Esophagus muscularis mucosa (tissue), 4 donors: ENCODE results near the gene GNMT. TPM values are rescaled to one million over a fixed set of nuclear protein-coding genes. Genes with fewer than 3 reads are reported as not detected.

Source experiments
- DNase-seq: peaks from one replicate; pipeline ENCODE4 v3.0.0-alpha.2; 2017; ENCODE audit errors: extremely low spot score
- H3K27ac ChIP-seq, 4 donors: fragments of 200-600 bp; sonication (generic); replicated peaks in 1 of 4; 1 replicate in 3 of 4; 2 replicates in 1 of 4; pipeline ENCODE4 v1.5.1; 2016 to 2019; ENCODE audit warnings: mild to moderate bottlenecking in 1 of 4
- H3K27me3 ChIP-seq, 4 donors: fragments of 200-600 bp; sonication (generic); one replicate each; pipeline versions ENCODE4 v1.5.1 to v1.6.0; 2016 to 2019
- H3K36me3 ChIP-seq, 4 donors: fragments of 200-600 bp; sonication (generic); one replicate each; pipeline ENCODE4 v1.5.1; 2016 to 2019
- H3K4me1 ChIP-seq, 4 donors: fragments of 200-600 bp; sonication (generic); one replicate each; pipeline ENCODE4 v1.5.1; 2016 to 2019
- H3K4me3 ChIP-seq, 4 donors: fragments of 200-600 bp; sonication (generic); 1 replicate in 2 of 4; 2 replicates in 2 of 4; pipeline ENCODE4 v1.5.1; 2016 to 2019; ENCODE audit warnings: mild to moderate bottlenecking in 4 of 4, moderate library complexity in 1 of 4
- H3K9me3 ChIP-seq, 4 donors: fragments of 200-600 bp; sonication (generic); 1 replicate in 3 of 4; 2 replicates in 1 of 4; pipeline ENCODE4 v1.5.1; 2016 to 2019
- CTCF ChIP-seq, 3 experiments: fragments of 200-600 bp in 2 of 3; fragments of 450-650 bp in 1 of 3; sonication (generic) in 2 of 3; IDR thresholded peaks; one replicate each; pipeline ENCODE4 v1.5.1; 2017 to 2019; ENCODE audit warnings: antibody characterized with exemption in 3 of 3, mild to moderate bottlenecking in 2 of 3, moderate library complexity in 1 of 3
- EP300 ChIP-seq: sonication (generic); formaldehyde crosslinking; IDR thresholded peaks from one replicate; pipeline ENCODE4 v1.6.1; 2017; ENCODE audit warnings: antibody characterized with exemption
- POLR2A ChIP-seq: fragments of 450-650 bp; IDR thresholded peaks from one replicate; pipeline ENCODE4 v1.6.1; 2017; ENCODE audit warnings: antibody characterized with exemption, moderate library complexity, mild to moderate bottlenecking, low read depth
- POLR2AphosphoS5 ChIP-seq, 2 donors: sonication (generic); formaldehyde crosslinking; IDR thresholded peaks; one replicate each; pipeline ENCODE4 v1.6.1; 2017; ENCODE audit warnings: antibody characterized with exemption in 2 of 2
- WGBS: methylation state at CpG from one replicate; pipeline ENCODE4 v1.1.5; 2018; 5-methylcytosine and 5-hydroxymethylcytosine counted together
- intact Hi-C: fragments of 100-400 bp; cut with DNase I; formaldehyde crosslinking; loops from one replicate; pipeline ENCODE4 v1.15.1; 2023
- total RNA-seq, 4 donors: library from RNA; depleted of rRNA; stranded (reverse); fragments of >200 nt; gene quantifications; one replicate each; pipeline versions ENCODE4 v1.1.0 to v1.2.1, GENCODE V29; 2016

The GNMT gene
- total RNA-seq, 4 donors from 2014 or later = 2.3 to 4.5 (median 3.6) TPM; not detected in 1

- Histone ChIP-seq H3K27me3 (no peaks in the 10 kb centered on the region), H3K4me3 (no peak overlapping the region), H3K9me3 (no peaks in the 10 kb centered on the region), H3K4me1 (peaks cover 0 to 8% (median 1%) of the 10 kb centered on the region in 4 donors), H3K27ac (no peak overlapping the region), H3K36me3 (peaks cover 27 to 80% (median 71%) of the 10 kb centered on the region in 4 donors)
- DNase-seq = no peak
- no peak for TF ChIP-seq EP300
- no peak for TF ChIP-seq POLR2AphosphoS5 (IDR thresholded peaks at IDR 0.05)
- TF ChIP-seq CTCF (IDR thresholded peaks at IDR 0.05) = no peak
- TF ChIP-seq POLR2A = no peak
- intact Hi-C loops = no loop called here
- 87% methylated on average over 7 of the region's 7 CpGs for WGBS
Observed at GRCh38 chr6:42966571-42966970, 6.0 kb downstream of the GNMT start.

- TF ChIP-seq EP300 = no peak
- TF ChIP-seq POLR2A = no peak
- TF ChIP-seq POLR2AphosphoS5 (IDR thresholded peaks at IDR 0.05) = no peak
- TF ChIP-seq CTCF (IDR thresholded peaks at IDR 0.05) = no peak
- no peak overlapping the region for H3K27ac ChIP-seq
- DNase-seq = no peak
- peaks cover 27 to 76% (median 68%) of the 10 kb centered on the region in 4 donors for H3K36me3 ChIP-seq
- no peak overlapping the region for H3K4me3 ChIP-seq
- WGBS = 100% methylated on average over 5 of the region's 11 CpGs
- no peaks in the 10 kb centered on the region for H3K9me3 ChIP-seq
- H3K4me1 ChIP-seq = peaks cover 0 to 9% (median 1%) of the 10 kb centered on the region in 4 donors
- no peaks in the 10 kb centered on the region for H3K27me3 ChIP-seq
- intact Hi-C loops = no loop called here
Observed at GRCh38 chr6:42967228-42967627, 6.7 kb downstream of the GNMT start.

- H3K27ac ChIP-seq = no peak overlapping the region
- no peak for DNase-seq
- intact Hi-C loops = no loop called here
- TF ChIP-seq EP300 (no peak), CTCF (IDR thresholded peaks at IDR 0.05) (no peak)
- H3K4me3 ChIP-seq = no peak overlapping the region
- no peaks in the 10 kb centered on the region for H3K27me3 ChIP-seq
- H3K4me1 ChIP-seq = peaks cover 0 to 9% (median 1%) of the 10 kb centered on the region in 4 donors
- H3K9me3 ChIP-seq = no peaks in the 10 kb centered on the region
- WGBS = 93% methylated on average over 11 of the region's 12 CpGs
- H3K36me3 ChIP-seq = peaks cover 27 to 66% (median 59%) of the 10 kb centered on the region in 4 donors
Observed at GRCh38 chr6:42968126-42968701, 7.7 kb downstream of the GNMT start.

- no peaks in the 10 kb centered on the region for H3K9me3 ChIP-seq
- peaks cover 0 to 9% (median 1%) of the 10 kb centered on the region in 4 donors for H3K4me1 ChIP-seq
- intact Hi-C loops = no loop called here
- DNase-seq = no peak
- H3K27ac ChIP-seq = no peak overlapping the region
- WGBS = 91% methylated on average over 4 of the region's 4 CpGs
- no peaks in the 10 kb centered on the region for H3K27me3 ChIP-seq
- H3K4me3 ChIP-seq = no peak overlapping the region
- no peak for TF ChIP-seq CTCF (IDR thresholded peaks at IDR 0.05)
- no peak for TF ChIP-seq POLR2AphosphoS5 (IDR thresholded peaks at IDR 0.05)
- TF ChIP-seq POLR2A = no peak
- TF ChIP-seq EP300 = no peak
- peaks cover 27 to 64% (median 53%) of the 10 kb centered on the region in 4 donors for H3K36me3 ChIP-seq
Observed at GRCh38 chr6:42968783-42969182, 8.2 kb downstream of the GNMT start.

- no peaks in the 10 kb centered on the region for H3K9me3 ChIP-seq
- 100% methylated on average over 1 of the region's 2 CpGs for WGBS
- DNase-seq = no peak
- H3K36me3 ChIP-seq = peaks cover 21 to 62% (median 49%) of the 10 kb centered on the region in 4 donors
- no peak overlapping the region for H3K4me3 ChIP-seq
- intact Hi-C loops = no loop called here
- no peaks in the 10 kb centered on the region for H3K27me3 ChIP-seq
- no peak overlapping the region for H3K27ac ChIP-seq
- TF ChIP-seq CTCF (IDR thresholded peaks at IDR 0.05) (no peak), EP300 (no peak), POLR2A (no peak), POLR2AphosphoS5 (IDR thresholded peaks at IDR 0.05) (no peak)
- peaks cover 0 to 9% (median 1%) of the 10 kb centered on the region in 4 donors for H3K4me1 ChIP-seq
Observed at GRCh38 chr6:42969431-42969830, 8.9 kb downstream of the GNMT start.
